GM19463 (cell line): ENCODE data around the gene HOOK2.

Experiments
- ATAC-seq: cut with Tn5 transposase; IDR thresholded peaks from one replicate; pipeline ENCODE4 v1.9.1; 2021; ENCODE audit warnings: mild to moderate bottlenecking, moderate library complexity; ENCODE audit not compliant: unreplicated experiment

HOOK2 gene

GRCh38 chr19:12793290-12794195 is 18.2 kb upstream of the HOOK2 start:
- ATAC-seq, result peak; percentile 28

GRCh38 chr19:12792853-12793289 is 17.5 kb upstream of the HOOK2 start:
- ATAC-seq, result no peak

- no peak for ATAC-seq
Observed at GRCh38 chr19:12792051-12792852, 16.9 kb upstream of the HOOK2 start.

- ATAC-seq, result peak; percentile 27
Observed at GRCh38 chr19:12791345-12792050, 16.1 kb upstream of the HOOK2 start, which contains the start of gene JUNB. Gene JUNB, plus strand, starts transcription at chr19:12791486. Its CDS starts 286 bp downstream, at chr19:12791772.

- ATAC-seq, result no peak
Observed at GRCh38 chr19:12790628-12791344, 15.4 kb upstream of the HOOK2 start.

GRCh38 chr19:12789904-12790619 is 14.7 kb upstream of the HOOK2 start:
- ATAC-seq, result peak; percentile 44

GRCh38 chr19:12789098-12789903 is 13.9 kb upstream of the HOOK2 start:
- no peak for ATAC-seq

GRCh38 chr19:12788682-12789097 is 13.3 kb upstream of the HOOK2 start:
- no peak for ATAC-seq

- ATAC-seq, result no peak
Observed at GRCh38 chr19:12788042-12788681, 12.8 kb upstream of the HOOK2 start.

- ATAC-seq, result no peak
Observed at GRCh38 chr19:12787458-12787857, 12.1 kb upstream of the HOOK2 start.

- no peak for ATAC-seq
Observed at GRCh38 chr19:12786952-12787351, 11.6 kb upstream of the HOOK2 start.

- no peak for ATAC-seq
Observed at GRCh38 chr19:12786141-12786870, 11.0 kb upstream of the HOOK2 start.

GRCh38 chr19:12785431-12786031 is 10.2 kb upstream of the HOOK2 start:
- no peak for ATAC-seq

GRCh38 chr19:12784871-12785430 is 9.6 kb upstream of the HOOK2 start:
- no peak for ATAC-seq

GRCh38 chr19:12784394-12784870 is 9.1 kb upstream of the HOOK2 start:
- no peak for ATAC-seq

- no peak for ATAC-seq
Observed at GRCh38 chr19:12783849-12784393, 8.6 kb upstream of the HOOK2 start.
